Esophagus muscularis mucosa (tissue), 4 donors: ENCODE measurements around the gene TMEM109. TPM values are rescaled to one million over a fixed set of nuclear protein-coding genes. Genes with fewer than 3 reads are reported as not detected.

ENCODE experiments used
- DNase-seq: peaks from one replicate; pipeline ENCODE4 v3.0.0-alpha.2; 2017; ENCODE audit errors: extremely low spot score
- H3K27ac ChIP-seq, 4 donors: fragments of 200-600 bp; sonication (generic); replicated peaks in 1 of 4; 1 replicate in 3 of 4; 2 replicates in 1 of 4; pipeline ENCODE4 v1.5.1; 2016 to 2019; ENCODE audit warnings: mild to moderate bottlenecking in 1 of 4
- H3K27me3 ChIP-seq, 4 donors: fragments of 200-600 bp; sonication (generic); one replicate each; pipeline versions ENCODE4 v1.5.1 to v1.6.0; 2016 to 2019
- H3K36me3 ChIP-seq, 4 donors: fragments of 200-600 bp; sonication (generic); one replicate each; pipeline ENCODE4 v1.5.1; 2016 to 2019
- H3K4me1 ChIP-seq, 4 donors: fragments of 200-600 bp; sonication (generic); one replicate each; pipeline ENCODE4 v1.5.1; 2016 to 2019
- H3K4me3 ChIP-seq, 4 donors: fragments of 200-600 bp; sonication (generic); 1 replicate in 2 of 4; 2 replicates in 2 of 4; pipeline ENCODE4 v1.5.1; 2016 to 2019; ENCODE audit warnings: mild to moderate bottlenecking in 4 of 4, moderate library complexity in 1 of 4
- H3K9me3 ChIP-seq, 4 donors: fragments of 200-600 bp; sonication (generic); 1 replicate in 3 of 4; 2 replicates in 1 of 4; pipeline ENCODE4 v1.5.1; 2016 to 2019
- EP300 ChIP-seq: sonication (generic); formaldehyde crosslinking; IDR thresholded peaks from one replicate; pipeline ENCODE4 v1.6.1; 2017; ENCODE audit warnings: antibody characterized with exemption
- POLR2A ChIP-seq: fragments of 450-650 bp; IDR thresholded peaks from one replicate; pipeline ENCODE4 v1.6.1; 2017; ENCODE audit warnings: antibody characterized with exemption, moderate library complexity, mild to moderate bottlenecking, low read depth
- POLR2AphosphoS5 ChIP-seq, 2 donors: sonication (generic); formaldehyde crosslinking; IDR thresholded peaks; one replicate each; pipeline ENCODE4 v1.6.1; 2017; ENCODE audit warnings: antibody characterized with exemption in 2 of 2
- WGBS: methylation state at CpG from one replicate; pipeline ENCODE4 v1.1.5; 2018; 5-methylcytosine and 5-hydroxymethylcytosine counted together
- intact Hi-C: fragments of 100-400 bp; cut with DNase I; formaldehyde crosslinking; loops from one replicate; pipeline ENCODE4 v1.15.1; 2023
- total RNA-seq, 4 donors: library from RNA; depleted of rRNA; stranded (reverse); fragments of >200 nt; gene quantifications; one replicate each; pipeline versions ENCODE4 v1.1.0 to v1.2.1, GENCODE V29; 2016
- TF ChIP-seq, protein P1 (sequence below), 3 experiments: fragments of 200-600 bp in 2 of 3; fragments of 450-650 bp in 1 of 3; sonication (generic) in 2 of 3; IDR thresholded peaks; one replicate each; pipeline ENCODE4 v1.5.1; 2017 to 2019; ENCODE audit warnings: antibody characterized with exemption in 3 of 3, mild to moderate bottlenecking in 2 of 3, moderate library complexity in 1 of 3

The TMEM109 gene
- total RNA-seq, 4 donors from 2014 or later: 106 to 186 (median 138) TPM

GRCh38 chr11:60937144-60937527 is 23.2 kb downstream of the TMEM109 start:
- intact Hi-C loops: no loop called here
- H3K27ac ChIP-seq: peak overlapping the region; percentile 20 to 62 (median 27)
- no peak for DNase-seq
- peaks cover 3 to 53% (median 45%) of the 10 kb centered on the region in 4 donors for H3K36me3 ChIP-seq
- peaks cover 9 to 13% (median 11%) of the 10 kb centered on the region in 4 donors for H3K4me1 ChIP-seq
- no peak overlapping the region for H3K4me3 ChIP-seq
- no peaks in the 10 kb centered on the region for H3K9me3 ChIP-seq
- WGBS: 75% methylated on average over 11 of the region's 12 CpGs
- TF ChIP-seq EP300 (no peak), POLR2AphosphoS5 (IDR thresholded peaks at IDR 0.05) (no peak), POLR2A (no peak)
- TF ChIP-seq, protein P1, sequence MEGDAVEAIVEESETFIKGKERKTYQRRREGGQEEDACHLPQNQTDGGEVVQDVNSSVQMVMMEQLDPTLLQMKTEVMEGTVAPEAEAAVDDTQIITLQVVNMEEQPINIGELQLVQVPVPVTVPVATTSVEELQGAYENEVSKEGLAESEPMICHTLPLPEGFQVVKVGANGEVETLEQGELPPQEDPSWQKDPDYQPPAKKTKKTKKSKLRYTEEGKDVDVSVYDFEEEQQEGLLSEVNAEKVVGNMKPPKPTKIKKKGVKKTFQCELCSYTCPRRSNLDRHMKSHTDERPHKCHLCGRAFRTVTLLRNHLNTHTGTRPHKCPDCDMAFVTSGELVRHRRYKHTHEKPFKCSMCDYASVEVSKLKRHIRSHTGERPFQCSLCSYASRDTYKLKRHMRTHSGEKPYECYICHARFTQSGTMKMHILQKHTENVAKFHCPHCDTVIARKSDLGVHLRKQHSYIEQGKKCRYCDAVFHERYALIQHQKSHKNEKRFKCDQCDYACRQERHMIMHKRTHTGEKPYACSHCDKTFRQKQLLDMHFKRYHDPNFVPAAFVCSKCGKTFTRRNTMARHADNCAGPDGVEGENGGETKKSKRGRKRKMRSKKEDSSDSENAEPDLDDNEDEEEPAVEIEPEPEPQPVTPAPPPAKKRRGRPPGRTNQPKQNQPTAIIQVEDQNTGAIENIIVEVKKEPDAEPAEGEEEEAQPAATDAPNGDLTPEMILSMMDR (IDR thresholded peaks at IDR 0.05): no peak
- no peaks in the 10 kb centered on the region for H3K27me3 ChIP-seq

DNA sequence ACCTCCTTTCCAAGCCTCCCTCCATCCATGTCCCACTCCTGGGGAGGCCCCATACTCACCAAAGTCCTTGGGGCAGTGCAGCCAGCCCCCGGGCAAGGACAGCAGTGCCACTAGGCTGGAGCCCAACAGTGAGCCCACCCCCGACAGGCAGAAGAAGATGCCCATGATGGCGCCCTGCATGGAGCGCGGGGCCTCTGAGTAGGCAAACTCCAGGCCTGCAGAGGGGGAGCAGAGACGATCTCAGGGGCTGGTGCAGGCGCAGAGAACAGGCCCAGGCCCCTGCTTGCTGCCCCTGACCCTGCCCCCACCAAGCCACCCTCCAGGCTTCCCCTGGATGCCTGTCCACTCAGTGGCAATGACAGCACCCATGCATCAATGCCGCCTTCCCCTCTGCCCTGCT is 23.9 kb downstream of the TMEM109 start:
- intact Hi-C loops: no loop called here
- peaks cover 9 to 13% (median 12%) of the 10 kb centered on the region in 4 donors for H3K4me1 ChIP-seq
- TF ChIP-seq POLR2AphosphoS5 (IDR thresholded peaks at IDR 0.05) (no peak), EP300 (no peak), POLR2A (no peak)
- TF ChIP-seq, protein P1 (IDR thresholded peaks at IDR 0.05): no peak
- no peak for DNase-seq
- WGBS: 94% methylated on average over 3 of the region's 8 CpGs
- peaks cover 5 to 60% (median 50%) of the 10 kb centered on the region in 4 donors for H3K36me3 ChIP-seq
- no peak overlapping the region for H3K4me3 ChIP-seq
- H3K9me3 ChIP-seq: no peaks in the 10 kb centered on the region
- peak overlapping the region in 1 of 4 donors; percentile 13 for H3K27ac ChIP-seq
- no peaks in the 10 kb centered on the region for H3K27me3 ChIP-seq

DNA sequence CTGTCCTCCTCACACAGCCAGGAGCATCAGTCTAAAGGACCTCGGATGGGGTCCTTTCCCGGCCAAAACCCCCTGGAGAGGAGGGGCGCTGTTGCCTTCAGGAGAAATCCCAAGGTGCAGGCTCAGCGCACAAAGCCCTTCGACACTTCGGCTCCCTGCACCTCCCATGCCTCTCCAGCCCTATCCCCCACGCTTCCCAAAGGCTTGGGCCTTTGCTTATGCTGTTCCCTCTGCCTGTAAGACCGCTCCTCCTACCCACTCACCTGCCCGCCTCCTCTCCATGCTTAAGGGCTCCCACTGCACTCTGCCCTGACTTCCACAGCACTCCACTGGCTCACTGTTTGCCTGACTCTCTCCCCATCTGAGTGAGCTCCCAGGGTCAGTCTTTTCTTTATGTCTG is 24.5 kb downstream of the TMEM109 start:
- intact Hi-C loops: no loop called here
- H3K27ac ChIP-seq: no peak overlapping the region
- no peaks in the 10 kb centered on the region for H3K27me3 ChIP-seq
- DNase-seq: no peak
- H3K4me3 ChIP-seq: no peak overlapping the region
- H3K9me3 ChIP-seq: no peaks in the 10 kb centered on the region
- peaks cover 11 to 14% (median 13%) of the 10 kb centered on the region in 4 donors for H3K4me1 ChIP-seq
- 83% methylated on average over 9 of the region's 9 CpGs for WGBS
- TF ChIP-seq POLR2AphosphoS5 (IDR thresholded peaks at IDR 0.05): no peak
- TF ChIP-seq, protein P1 (IDR thresholded peaks at IDR 0.05): no peak
- no peak for TF ChIP-seq EP300
- no peak for TF ChIP-seq POLR2A
- H3K36me3 ChIP-seq: peaks cover 5 to 67% (median 57%) of the 10 kb centered on the region in 4 donors

GRCh38 chr11:60939301-60939700 is 25.3 kb downstream of the TMEM109 start:
- no peaks in the 10 kb centered on the region for H3K27me3 ChIP-seq
- H3K36me3 ChIP-seq: peaks cover 5 to 74% (median 60%) of the 10 kb centered on the region in 4 donors
- no peak for TF ChIP-seq POLR2AphosphoS5 (IDR thresholded peaks at IDR 0.05)
- TF ChIP-seq POLR2A: no peak
- no peak for TF ChIP-seq EP300
- TF ChIP-seq, protein P1 (IDR thresholded peaks at IDR 0.05): no peak
- no peak overlapping the region for H3K4me3 ChIP-seq
- intact Hi-C loops: no loop called here
- H3K4me1 ChIP-seq: peaks cover 11 to 15% (median 13%) of the 10 kb centered on the region in 4 donors
- no peak for DNase-seq
- H3K9me3 ChIP-seq: no peaks in the 10 kb centered on the region
- 93% methylated on average over 5 of the region's 7 CpGs for WGBS
- no peak overlapping the region for H3K27ac ChIP-seq

GRCh38 chr11:60939855-60940254 is 25.9 kb downstream of the TMEM109 start:
- peaks cover 5 to 78% (median 61%) of the 10 kb centered on the region in 4 donors for H3K36me3 ChIP-seq
- H3K9me3 ChIP-seq: no peaks in the 10 kb centered on the region
- whole genome bisulfite sequencing: 66% methylated on average over 2 of the region's 2 CpGs
- H3K4me1 ChIP-seq: peaks cover 11 to 15% (median 13%) of the 10 kb centered on the region in 4 donors
- no peaks in the 10 kb centered on the region for H3K27me3 ChIP-seq
- H3K4me3 ChIP-seq: no peak overlapping the region
- intact Hi-C loops: no loop called here
- TF ChIP-seq POLR2A (no peak), EP300 (no peak), POLR2AphosphoS5 (IDR thresholded peaks at IDR 0.05) (no peak)
- TF ChIP-seq, protein P1 (IDR thresholded peaks at IDR 0.05): no peak
- no peak overlapping the region for H3K27ac ChIP-seq
- DNase-seq: no peak
